Glutamatergic neuron (in vitro differentiated cells): ENCODE measurements around the gene CYP27B1. TPM values are rescaled to one million over a fixed set of nuclear protein-coding genes. Genes with fewer than 3 reads are reported as not detected.

Experiments
- DNase-seq: peaks from one replicate; pipeline ENCODE4 v3.0.0; 2022
- H3K27ac Mint-ChIP-seq: one replicate; pipeline ENCODE4 v1.8.0; 2020; ENCODE audit warnings: mild to moderate bottlenecking, mixed read lengths, inconsistent platforms; ENCODE audit not compliant: unreplicated experiment
- H3K27me3 Mint-ChIP-seq: one replicate; pipeline ENCODE4 v1.8.0; 2020; ENCODE audit warnings: mild to moderate bottlenecking, moderate library complexity, mixed read lengths, inconsistent platforms; ENCODE audit not compliant: unreplicated experiment
- H3K36me3 Mint-ChIP-seq: one replicate; pipeline ENCODE4 v1.8.0; 2020; ENCODE audit warnings: mild to moderate bottlenecking, mixed read lengths, inconsistent platforms; ENCODE audit not compliant: unreplicated experiment
- H3K4me1 Mint-ChIP-seq: one replicate; pipeline ENCODE4 v1.8.0; 2020; ENCODE audit warnings: mild to moderate bottlenecking, low read depth, mixed read lengths, inconsistent platforms; ENCODE audit not compliant: unreplicated experiment
- H3K4me3 Mint-ChIP-seq: one replicate; pipeline ENCODE4 v1.8.0; 2020; ENCODE audit warnings: mild to moderate bottlenecking, mixed read lengths, inconsistent platforms; ENCODE audit not compliant: unreplicated experiment
- H3K9me3 Mint-ChIP-seq: one replicate; pipeline ENCODE4 v1.8.0; 2020; ENCODE audit warnings: mild to moderate bottlenecking, moderate library complexity, mixed read lengths, inconsistent platforms; ENCODE audit not compliant: unreplicated experiment
- CTCF ChIP-seq: fragments of 200-600 bp; sonication (generic); IDR thresholded peaks from one replicate; pipeline ENCODE4 v1.5.0; 2021; ENCODE audit not compliant: partially characterized antibody, unreplicated experiment
- total RNA-seq: library from RNA; stranded (reverse); fragmentation: NEBNext Ultra II Directional; extraction: Animal tissue kit (Norgen Biotek cat#: 25700); gene quantifications from one replicate; pipeline ENCODE4 v1.2.1, GENCODE V29; 2021; ENCODE audit not compliant: unreplicated experiment

The CYP27B1 gene
- total RNA-seq, 1 donor from 2014 or later: 1.7 TPM

GRCh38 chr12:57746025-57746424 lies 20.9 kb downstream of the CYP27B1 start:
- Mint-ChIP-seq H3K27me3 (peaks cover 18% of the 10 kb centered on the region), H3K4me3 (peak overlapping the region; percentile 92), H3K4me1 (peaks cover 8% of the 10 kb centered on the region), H3K9me3 (peaks cover 15% of the 10 kb centered on the region), H3K36me3 (peaks cover 3% of the 10 kb centered on the region), H3K27ac (peak overlapping the region; percentile 96)
- DNase-seq: no peak
- TF ChIP-seq CTCF: no peak

- no peak for DNase-seq
- Mint-ChIP-seq H3K27me3 (peaks cover 17% of the 10 kb centered on the region), H3K9me3 (peaks cover 15% of the 10 kb centered on the region), H3K36me3 (peaks cover 3% of the 10 kb centered on the region), H3K4me1 (peaks cover 5% of the 10 kb centered on the region), H3K4me3 (peak overlapping the region; percentile 92), H3K27ac (peak overlapping the region; percentile 96)
- no peak for TF ChIP-seq CTCF
These were observed 21.4 kb downstream of the CYP27B1 start for GRCh38 chr12:57745485-57745881.

DNA sequence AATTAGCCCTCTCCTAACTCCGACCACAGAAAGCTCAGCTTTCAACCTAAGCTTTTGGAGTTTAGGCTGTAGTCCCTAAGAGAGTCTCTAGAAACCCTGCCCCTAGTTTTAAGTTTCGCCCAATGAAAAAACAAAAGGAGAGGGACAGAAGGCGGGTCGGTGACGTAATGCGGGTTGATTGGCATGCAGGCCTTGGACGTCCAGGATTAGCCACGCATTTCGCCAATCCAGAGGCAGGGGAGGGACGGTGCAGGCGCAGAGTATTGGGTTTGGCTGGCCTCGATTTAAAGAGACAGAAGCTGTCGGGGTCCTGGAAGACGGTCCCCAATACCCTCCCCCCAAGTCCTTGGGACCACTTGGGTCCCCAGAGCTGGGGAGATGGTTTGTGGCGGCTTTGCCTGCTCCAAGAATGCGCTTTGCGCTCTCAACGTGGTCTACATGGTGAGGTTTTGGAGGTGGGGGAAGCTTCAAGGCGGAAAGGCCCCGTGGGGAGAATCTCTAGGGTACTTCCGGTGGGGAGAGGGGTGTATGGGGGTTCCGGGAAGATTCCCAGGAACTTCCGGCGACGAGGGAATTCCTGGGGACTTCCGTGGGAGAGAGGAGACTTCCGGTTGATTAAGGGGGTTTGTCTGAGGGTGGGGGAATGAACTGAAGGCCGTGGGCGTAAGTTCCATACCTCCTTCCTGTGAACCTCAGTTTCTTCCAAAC lies 21.9 kb downstream of the CYP27B1 start, which contains the start of gene TSPAN31:
TSPAN31 (plus strand) TSS at position 263 of the 708 bp plus-strand sequence; CDS start at position 379, 116 bp downstream.
- Mint-ChIP-seq H3K27ac (peak within 1 kb of the TSS; percentile 96), H3K36me3 (peaks cover 3% of the 10 kb centered on the region)
- DNase-seq: peak; percentile 94

GRCh38 chr12:57744194-57744776 lies 22.6 kb downstream of the CYP27B1 start:
- TF ChIP-seq CTCF: no peak
- peak; percentile 83 for DNase-seq

More for the DNA sequence above, 21.9 kb downstream of the CYP27B1 start, which contains the start of gene TSPAN31:
- Mint-ChIP-seq H3K4me1 (peaks cover 4% of the 10 kb centered on the region), H3K27me3 (peaks cover 17% of the 10 kb centered on the region), H3K9me3 (peaks cover 15% of the 10 kb centered on the region), H3K4me3 (peak within 1 kb of the TSS; percentile 92)
- TF ChIP-seq CTCF: no peak

DNA sequence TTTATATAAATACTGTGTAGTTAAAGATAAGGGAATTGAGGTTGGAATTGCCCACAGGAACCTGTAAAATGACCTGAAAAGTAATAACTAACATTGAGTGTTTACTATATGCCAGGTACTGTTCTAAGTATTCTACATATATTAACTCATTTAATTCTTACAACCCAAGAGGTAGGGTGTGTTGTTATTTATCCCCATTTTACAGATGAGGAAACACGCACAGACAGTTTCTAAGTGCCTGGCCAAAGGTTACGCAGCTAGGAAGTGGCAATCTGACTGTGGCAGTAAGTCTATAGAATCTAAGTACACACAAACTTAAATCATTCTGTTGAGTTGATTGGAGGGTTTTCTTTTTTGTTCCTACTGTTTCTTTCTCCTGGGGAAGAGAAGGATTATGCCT lies 23.1 kb downstream of the CYP27B1 start:
- peaks cover 7% of the 10 kb centered on the region for H3K36me3 Mint-ChIP-seq

More at GRCh38 chr12:57744194-57744776, 22.6 kb downstream of the CYP27B1 start:
- H3K4me3 Mint-ChIP-seq: peak overlapping the region; percentile 92
- H3K27me3 Mint-ChIP-seq: peaks cover 19% of the 10 kb centered on the region
- H3K36me3 Mint-ChIP-seq: peaks cover 5% of the 10 kb centered on the region
- H3K4me1 Mint-ChIP-seq: peaks cover 6% of the 10 kb centered on the region
- H3K9me3 Mint-ChIP-seq: peaks cover 16% of the 10 kb centered on the region
- H3K27ac Mint-ChIP-seq: peak overlapping the region; percentile 96

More for the DNA sequence above, 23.1 kb downstream of the CYP27B1 start:
- peak overlapping the region; percentile 92 for H3K4me3 Mint-ChIP-seq
- peaks cover 18% of the 10 kb centered on the region for H3K9me3 Mint-ChIP-seq
- H3K27me3 Mint-ChIP-seq: peaks cover 24% of the 10 kb centered on the region
- no peak for DNase-seq
- peak overlapping the region; percentile 96 for H3K27ac Mint-ChIP-seq
- H3K4me1 Mint-ChIP-seq: peaks cover 10% of the 10 kb centered on the region
- TF ChIP-seq CTCF: no peak
